22Rv1 (cell line): ENCODE measurements around the gene COL16A1.

ENCODE experiments used
- H3K27ac ChIP-seq: fragments of 450-650 bp; 2 replicates; pipeline ENCODE4 v1.5.1; 2017
- ZFX ChIP-seq: fragments of 450-650 bp; IDR thresholded peaks from 2 replicates; pipeline ENCODE4 v1.6.1; 2017; ENCODE audit warnings: antibody characterized with exemption, borderline replicate concordance
- TF ChIP-seq, protein P1 (sequence below): fragments of 450-650 bp; IDR thresholded peaks from 2 replicates; pipeline ENCODE4 v1.5.1; 2017; ENCODE audit warnings: mild to moderate bottlenecking

COL16A1 gene

DNA sequence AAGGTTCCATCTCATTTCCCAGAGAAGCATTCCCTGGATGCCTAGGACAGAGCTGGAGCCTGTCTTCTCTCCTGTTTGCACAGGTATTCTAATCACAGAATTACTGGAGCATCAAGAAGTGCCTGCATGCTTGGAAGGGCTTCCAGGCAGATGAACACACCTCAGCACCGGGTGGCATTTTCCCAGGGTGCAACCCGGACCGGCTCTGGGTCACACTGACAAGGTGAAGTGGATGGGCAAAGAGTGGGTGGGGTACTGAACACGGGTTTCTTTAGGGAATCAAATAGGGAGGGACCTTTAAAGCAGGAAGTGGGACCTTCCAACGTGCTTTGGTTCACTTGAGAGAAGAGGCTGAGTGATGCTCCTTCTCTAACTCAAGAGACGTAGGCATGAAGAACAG, 52.1 kb downstream of the COL16A1 start:
- TF ChIP-seq ZFX = no peak
- TF ChIP-seq, protein P1, sequence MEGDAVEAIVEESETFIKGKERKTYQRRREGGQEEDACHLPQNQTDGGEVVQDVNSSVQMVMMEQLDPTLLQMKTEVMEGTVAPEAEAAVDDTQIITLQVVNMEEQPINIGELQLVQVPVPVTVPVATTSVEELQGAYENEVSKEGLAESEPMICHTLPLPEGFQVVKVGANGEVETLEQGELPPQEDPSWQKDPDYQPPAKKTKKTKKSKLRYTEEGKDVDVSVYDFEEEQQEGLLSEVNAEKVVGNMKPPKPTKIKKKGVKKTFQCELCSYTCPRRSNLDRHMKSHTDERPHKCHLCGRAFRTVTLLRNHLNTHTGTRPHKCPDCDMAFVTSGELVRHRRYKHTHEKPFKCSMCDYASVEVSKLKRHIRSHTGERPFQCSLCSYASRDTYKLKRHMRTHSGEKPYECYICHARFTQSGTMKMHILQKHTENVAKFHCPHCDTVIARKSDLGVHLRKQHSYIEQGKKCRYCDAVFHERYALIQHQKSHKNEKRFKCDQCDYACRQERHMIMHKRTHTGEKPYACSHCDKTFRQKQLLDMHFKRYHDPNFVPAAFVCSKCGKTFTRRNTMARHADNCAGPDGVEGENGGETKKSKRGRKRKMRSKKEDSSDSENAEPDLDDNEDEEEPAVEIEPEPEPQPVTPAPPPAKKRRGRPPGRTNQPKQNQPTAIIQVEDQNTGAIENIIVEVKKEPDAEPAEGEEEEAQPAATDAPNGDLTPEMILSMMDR = no peak
- H3K27ac ChIP-seq = no peak overlapping the region

DNA sequence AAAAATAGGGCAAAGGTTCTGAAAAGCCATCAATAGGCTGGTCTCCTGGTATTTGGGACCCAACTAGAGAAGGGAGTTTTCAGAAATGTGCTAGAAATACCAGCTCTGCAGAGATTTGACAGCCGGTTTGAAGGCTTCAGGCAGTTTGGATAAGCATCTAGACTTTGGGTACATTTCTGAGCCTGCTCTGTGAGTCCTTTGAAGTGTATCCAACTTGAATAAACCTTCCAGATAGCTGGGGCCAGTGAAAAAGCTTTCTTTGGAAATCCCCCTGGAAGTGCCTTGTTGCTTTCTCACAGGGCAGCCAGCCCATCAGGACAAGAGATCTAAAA, 52.8 kb downstream of the COL16A1 start:
- no peak for TF ChIP-seq ZFX
- TF ChIP-seq, protein P1 = no peak
- no peak overlapping the region for H3K27ac ChIP-seq

- TF ChIP-seq ZFX = no peak
- TF ChIP-seq, protein P1 = no peak
- no peak overlapping the region for H3K27ac ChIP-seq
Observed at GRCh38 chr1:31650161-31651088, 53.4 kb downstream of the COL16A1 start.

GRCh38 chr1:31648641-31649357, 55.0 kb downstream of the COL16A1 start:
- no peak overlapping the region for H3K27ac ChIP-seq
- no peak for TF ChIP-seq ZFX
- TF ChIP-seq, protein P1 = no peak

DNA sequence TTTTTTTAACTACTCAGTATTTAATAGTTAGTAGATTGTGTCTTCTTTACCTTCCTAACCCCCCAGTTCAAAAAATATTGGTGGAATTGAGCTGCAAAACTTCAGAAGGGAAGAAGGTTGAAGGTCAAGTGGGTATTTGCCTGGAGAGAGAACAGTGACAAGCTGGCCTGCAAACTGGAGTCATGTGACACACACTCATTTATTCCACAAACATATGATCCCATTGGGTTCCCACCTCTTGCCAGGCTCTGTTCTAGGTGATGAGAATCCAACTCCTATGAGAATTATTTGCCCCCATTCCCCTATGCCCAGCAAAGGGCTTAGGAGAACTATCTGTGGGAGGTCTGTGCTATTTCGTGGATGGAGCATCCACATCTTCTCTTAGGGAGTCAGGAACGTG, 55.6 kb downstream of the COL16A1 start:
- H3K27ac ChIP-seq = no peak overlapping the region
- TF ChIP-seq, protein P1 = no peak
- no peak for TF ChIP-seq ZFX

- no peak overlapping the region for H3K27ac ChIP-seq
- TF ChIP-seq ZFX = no peak
- TF ChIP-seq, protein P1 = no peak
Observed at GRCh38 chr1:31647106-31647505, 56.7 kb downstream of the COL16A1 start.
